NCI-H2107 (cell line): ENCODE data around the gene VSIG10.
"Not testable (repeated sequence)": the region's sequence is repeated elsewhere in the genome, so short reads cannot be mapped to it uniquely, and the experiment has no call there.

ENCODE experiments used
- DNase-seq: peaks from one replicate; lab custom pipeline; 2025; lab: John Stamatoyannopoulos, UW

VSIG10 gene

GRCh38 chr12:118107694-118108093, 3.9 kb upstream of the VSIG10 start:
- DNase-seq: no peak

DNA sequence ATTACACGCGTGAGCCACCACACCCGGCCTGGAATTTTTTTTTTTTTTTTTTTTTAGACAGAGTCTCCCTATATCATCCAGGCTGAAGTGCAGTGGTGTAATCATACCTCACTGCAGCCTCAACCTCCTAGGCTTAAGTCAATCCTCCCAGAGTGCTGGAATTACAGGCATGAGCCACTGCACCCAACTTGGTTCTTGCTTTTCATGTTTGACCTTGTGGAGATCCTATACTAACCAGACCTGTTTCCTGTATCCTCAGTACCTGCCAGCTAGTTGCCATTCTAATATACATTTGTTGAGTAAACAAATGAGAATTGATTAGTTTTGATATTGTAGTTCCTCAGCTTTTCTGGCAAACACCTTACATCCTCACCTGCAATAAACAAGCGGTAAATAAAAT, 3.2 kb upstream of the VSIG10 start:
- DNase-seq: no peak

DNA sequence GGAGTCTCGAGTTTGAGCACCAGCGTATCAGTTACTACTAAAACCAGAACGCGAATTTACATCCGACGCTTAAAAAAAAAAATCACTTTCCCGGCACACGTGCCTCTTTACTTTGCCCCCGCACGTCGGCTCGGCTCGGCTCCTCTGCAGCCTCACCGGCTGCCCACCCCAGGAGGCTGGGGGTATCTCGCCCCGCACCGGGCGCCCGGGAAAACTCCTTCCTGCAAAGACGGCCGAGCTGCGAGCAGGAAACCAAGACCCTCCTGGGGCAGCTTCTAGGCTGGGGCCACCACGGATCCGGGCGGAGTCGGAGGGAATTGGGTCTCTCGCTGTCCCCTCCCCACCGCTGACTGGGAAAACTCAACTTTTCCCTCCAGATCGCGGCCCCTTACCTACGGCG, 610 bp downstream of the VSIG10 start:
- DNase-seq: peak; percentile 20

DNA sequence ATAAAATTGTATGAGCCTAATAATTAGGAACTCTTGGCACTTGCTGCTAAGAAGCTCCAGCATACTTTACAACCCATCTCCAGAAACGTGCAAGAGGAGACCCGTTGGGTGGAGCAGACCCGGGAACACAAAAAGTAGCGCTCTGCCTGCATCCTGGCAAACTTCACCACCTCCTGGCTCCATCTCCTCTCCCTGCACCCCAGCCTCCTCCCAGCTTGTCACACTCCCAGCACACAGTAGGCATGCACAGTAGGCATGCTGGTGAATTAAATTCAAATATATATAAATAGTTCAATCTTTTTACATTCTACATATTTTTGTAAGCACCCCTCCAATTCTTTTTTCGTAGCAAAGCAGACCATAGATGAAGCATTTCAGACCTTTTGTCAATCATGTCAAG, 1.2 kb downstream of the VSIG10 start:
- DNase-seq: no peak

DNA sequence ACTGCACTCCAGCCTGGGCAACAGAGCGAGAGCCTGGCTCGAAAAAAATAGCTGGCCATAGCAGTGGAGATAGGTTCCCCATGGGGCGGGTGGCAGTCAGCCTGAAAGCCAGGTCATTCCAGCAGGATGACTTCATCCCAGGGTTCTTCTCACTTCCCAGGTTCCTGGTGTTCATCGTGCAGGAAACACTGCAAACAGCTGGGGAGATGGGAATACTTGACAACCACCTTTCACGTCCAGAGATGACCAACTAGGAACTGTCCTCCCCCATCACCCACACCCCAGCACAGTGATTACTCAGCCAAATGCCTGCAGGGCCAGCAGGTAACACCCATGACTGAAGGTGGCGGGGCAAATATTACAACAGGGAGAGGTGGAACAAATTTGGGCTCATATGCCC, 1.7 kb downstream of the VSIG10 start:
- DNase-seq: no peak

- DNase-seq: no peak
Measured at GRCh38 chr12:118101051-118101450, 2.8 kb downstream of the VSIG10 start.

- peak; percentile 4 for DNase-seq
Measured at GRCh38 chr12:118098911-118099671, 4.7 kb downstream of the VSIG10 start.

DNA sequence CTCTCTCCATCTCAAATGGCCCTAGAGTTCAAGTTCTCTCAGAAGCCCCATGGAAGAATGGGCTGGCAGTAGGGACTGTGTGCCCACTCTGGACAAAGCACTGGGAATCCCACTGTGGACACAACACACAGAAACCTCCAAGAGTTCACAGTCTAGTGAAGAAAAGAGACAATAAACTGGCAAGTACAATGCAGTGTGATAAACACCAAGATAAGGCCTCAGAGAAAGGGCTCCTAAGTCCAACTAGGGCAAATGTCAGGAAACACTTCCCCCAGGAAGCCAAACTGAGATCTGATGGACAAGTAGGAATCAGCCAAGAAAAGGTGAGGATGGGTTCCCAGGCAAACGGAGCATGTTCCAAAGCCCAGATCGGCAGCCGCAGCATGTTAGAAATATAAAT, 5.4 kb downstream of the VSIG10 start:
- no peak for DNase-seq

GRCh38 chr12:118094039-118094438, 9.8 kb downstream of the VSIG10 start:
- DNase-seq: no peak

DNA sequence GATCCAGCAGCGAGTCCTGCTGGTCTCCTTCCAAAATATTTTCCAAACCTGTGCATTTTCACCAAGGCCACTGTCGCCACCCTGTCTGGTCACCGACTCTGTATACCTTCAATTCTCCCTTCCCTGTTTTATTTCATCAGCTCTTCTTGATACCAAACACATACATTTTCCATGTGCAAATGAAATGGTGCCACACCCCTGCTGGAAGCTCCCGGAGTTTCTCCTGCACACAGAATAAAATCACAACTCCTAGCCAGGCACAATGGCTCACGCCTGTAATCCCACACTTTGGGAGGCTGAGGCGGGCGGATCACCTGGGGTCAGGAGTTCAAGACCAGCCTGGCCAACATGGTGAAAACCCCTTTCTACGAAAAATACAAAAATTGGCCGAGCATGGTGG, 14.0 kb downstream of the VSIG10 start:
- DNase-seq: no peak

GRCh38 chr12:118082161-118082560, 21.6 kb downstream of the VSIG10 start:
- no peak for DNase-seq

DNA sequence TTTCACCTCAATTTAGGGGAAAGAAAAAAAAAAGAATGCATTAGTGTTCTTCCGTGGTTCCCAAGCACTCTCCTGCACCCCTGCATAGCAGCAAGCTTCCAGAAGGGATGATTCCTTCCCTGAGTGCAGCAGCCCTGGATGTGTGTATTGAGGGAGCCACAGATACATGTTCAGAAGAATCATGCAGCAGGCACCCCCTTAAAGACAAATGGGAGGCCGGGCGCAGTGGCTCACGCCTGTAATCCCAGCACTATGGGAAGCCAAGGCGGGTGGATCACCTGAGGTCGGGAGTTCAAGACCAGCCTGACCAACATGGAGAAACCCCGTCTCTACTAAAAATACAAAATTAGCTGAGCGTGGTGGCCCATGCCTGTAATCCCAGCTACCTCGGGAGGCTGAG, 22.3 kb downstream of the VSIG10 start:
- DNase-seq: not testable (repeated sequence)

GRCh38 chr12:118073768-118074167, 30.0 kb downstream of the VSIG10 start:
- DNase-seq: no peak

GRCh38 chr12:118070650-118071049, 33.2 kb downstream of the VSIG10 start:
- DNase-seq: no peak

GRCh38 chr12:118068445-118068844, 35.4 kb downstream of the VSIG10 start:
- DNase-seq: no peak

- DNase-seq: no peak
Measured at GRCh38 chr12:118065380-118065779, 38.4 kb downstream of the VSIG10 start.

DNA sequence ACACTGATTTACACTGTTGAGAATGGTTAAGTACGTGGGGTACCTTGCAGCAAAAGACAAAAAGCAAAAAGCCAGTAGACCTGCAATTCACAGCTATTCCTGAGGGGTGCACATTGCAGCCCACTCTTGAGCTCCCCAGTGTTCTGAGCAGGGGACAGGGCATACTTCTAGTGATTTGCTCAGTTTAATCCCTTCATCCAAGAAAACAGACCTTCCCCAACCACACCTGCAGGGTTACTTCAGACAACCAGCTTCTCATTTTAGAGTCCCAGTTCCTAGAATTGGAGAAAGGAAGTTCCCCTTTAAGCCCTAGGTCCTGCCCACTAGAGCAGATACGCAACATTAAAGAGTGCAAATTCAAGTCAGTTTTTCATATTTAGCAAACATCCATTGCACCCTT, 39.2 kb downstream of the VSIG10 start:
- no peak for DNase-seq

GRCh38 chr12:118063576-118064391, 40.0 kb downstream of the VSIG10 start:
- no peak for DNase-seq

- DNase-seq: peak; percentile 30
Measured at GRCh38 chr12:118061873-118062843, 41.7 kb downstream of the VSIG10 start.

DNA sequence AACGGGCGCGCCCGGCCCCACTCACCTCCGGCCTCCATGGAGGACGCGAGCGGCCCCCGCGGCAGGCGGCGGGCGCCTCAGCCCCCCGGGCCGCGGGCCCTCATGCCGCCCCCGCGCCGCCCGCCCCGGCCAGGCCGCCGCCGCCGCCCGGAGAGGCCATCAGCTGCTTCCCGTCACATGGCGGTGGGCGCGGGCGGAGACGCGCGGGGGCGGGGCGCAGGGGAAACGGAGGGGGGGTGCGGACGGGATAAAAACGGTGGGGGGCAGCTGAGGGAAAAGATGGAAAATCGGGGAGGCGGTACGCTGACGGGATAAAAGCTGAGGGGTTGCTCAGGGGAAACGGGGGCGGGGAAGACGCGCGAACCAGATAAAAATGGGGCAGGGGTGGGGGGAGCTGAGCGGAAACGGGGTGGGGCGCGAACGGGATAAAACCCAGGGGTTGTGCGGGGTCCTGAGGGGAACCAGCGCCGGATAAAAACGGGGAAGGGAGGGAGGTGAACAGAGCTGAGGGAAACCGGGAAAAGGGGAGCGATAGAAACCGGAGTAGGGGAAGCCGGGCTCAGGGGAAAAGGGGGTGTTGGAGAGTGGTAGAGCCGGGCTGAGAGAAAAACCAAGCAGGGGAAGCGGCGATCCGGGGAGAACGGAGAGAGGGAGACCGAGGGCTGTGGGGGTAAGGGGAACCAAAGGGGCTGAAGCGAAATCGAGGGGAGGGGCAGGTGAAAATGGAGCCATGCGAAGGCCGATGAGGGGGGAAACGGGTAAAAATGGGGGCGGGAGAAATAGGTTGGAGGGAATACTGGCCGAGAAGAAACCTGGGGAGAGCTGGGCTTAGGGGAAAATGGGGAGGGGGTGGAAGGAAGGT, 42.6 kb downstream of the VSIG10 start, which contains the start of gene WSB2:
WSB2 (minus strand) TSS at position 169 of the 862 bp plus-strand sequence; CDS start at position 38, 131 bp downstream.
- peak; percentile 38 for DNase-seq
